ENCODE data around the gene C4BPB. TPM values are rescaled to one million over a fixed set of nuclear protein-coding genes. Genes with fewer than 3 reads are reported as not detected.

The C4BPB gene
- total and polyA plus RNA-seq, 2 of the 8 experiments (the other 6 are each of a cell fraction or from before 2014, with no cell fraction given) = not detected

DNA sequence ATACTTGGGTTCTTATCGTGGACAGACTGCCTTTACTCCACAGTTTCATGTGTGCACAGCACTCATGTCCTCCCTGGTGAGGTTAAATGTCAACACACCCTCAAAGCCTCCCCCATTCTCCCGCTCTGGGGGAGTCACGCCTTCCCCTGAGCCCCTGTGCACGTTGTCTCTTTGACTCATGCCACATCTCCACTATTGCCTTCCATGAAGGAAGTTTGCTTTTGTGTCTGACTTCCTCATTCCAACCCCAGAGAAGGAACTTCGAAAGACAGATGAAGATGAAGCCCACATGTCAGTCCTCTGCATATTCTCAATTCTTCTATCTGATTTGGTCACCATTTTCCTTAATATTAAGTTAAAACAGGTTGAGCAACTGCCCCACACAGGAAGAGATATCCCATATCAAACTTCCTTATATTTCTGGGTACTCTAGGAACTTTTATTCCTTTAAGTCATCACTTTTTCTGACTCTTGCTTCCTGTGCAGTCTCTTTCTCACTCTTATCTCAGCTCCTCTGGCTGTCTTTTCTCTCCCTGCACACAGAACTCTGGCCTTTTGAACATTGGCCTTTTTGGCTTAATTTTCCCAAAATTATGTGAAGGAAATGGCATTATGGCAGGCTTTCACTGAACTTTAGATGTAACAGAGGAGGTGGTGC lies 56.9 kb downstream of the C4BPB start:
- no peaks in the 10 kb centered on the region for H4K20me1 ChIP-seq (replicated peaks in 1 of 2; ENCODE audit: control insufficient read depth in 1 of 2, insufficient read depth in 2 of 2, low read length in 2 of 2)
- no peaks in the 10 kb centered on the region for H3K79me2 ChIP-seq (ENCODE audit: control insufficient read depth in 1 of 2, insufficient read depth in 2 of 2, low read length in 2 of 2)
- H2BK120ac ChIP-seq (replicated peaks; ENCODE audit: low read depth, low read length) = no peak overlapping the region
- H2BK12ac ChIP-seq (ENCODE audit: low read depth, low read length) = no peak overlapping the region
- H3K4me2 ChIP-seq (ENCODE audit: insufficient read depth in 1 of 2, low read depth in 2 of 2, low read length in 2 of 2) = no peak overlapping the region
- H3K36me3 ChIP-seq (ENCODE audit: control insufficient read depth in 2 of 4, insufficient read depth in 4 of 4, low read length in 3 of 4) = no peaks in the 10 kb centered on the region
- H4K91ac ChIP-seq (replicated peaks; ENCODE audit: insufficient read length, low read length) = no peak overlapping the region
- no peaks in the 10 kb centered on the region for H3K4me1 ChIP-seq (replicated peaks in 1 of 4; ENCODE audit: control insufficient read depth in 3 of 4, insufficient read depth in 4 of 4, low read length in 3 of 4)
- ChIA-PET CTCF (ENCODE audit: partially characterized antibody) (no interaction called here), POLR2A (ENCODE audit: partially characterized antibody) (no interaction called here)
- H3K18ac ChIP-seq (ENCODE audit: extremely low read depth, low read length) = no peak overlapping the region
- H3K4me3 ChIP-seq (ENCODE audit: extremely low read depth in 1 of 4, insufficient read depth in 2 of 4, low read depth in 3 of 4, low read length in 4 of 4) = no peak overlapping the region
- no peak overlapping the region for H2BK5ac ChIP-seq (ENCODE audit: low read depth, low read length)
- H3K9ac ChIP-seq (replicated peaks in 1 of 4; ENCODE audit: extremely low read depth in 1 of 4, low read depth in 3 of 4, low read length in 3 of 4) = no peak overlapping the region
- H3K4ac ChIP-seq (replicated peaks; ENCODE audit: insufficient read length, low read depth, low read length) = no peak overlapping the region
- no peak overlapping the region for H2AFZ ChIP-seq (ENCODE audit: low read length)
- no peak overlapping the region for H2BK15ac ChIP-seq (ENCODE audit: low read length)
- no peaks in the 10 kb centered on the region for H3K79me1 ChIP-seq (ENCODE audit: low read depth, low read length)
- no peak overlapping the region for H4K8ac ChIP-seq (ENCODE audit: extremely low read depth, insufficient read depth, low read length)
- WGBS, 2 experiments (ENCODE audit: extremely low coverage in 1 of 2, insufficient coverage in 1 of 2, insufficient read length in 1 of 2, insufficient replicate concordance in 2 of 2, low coverage in 1 of 2, low lambda C conversion rate in 2 of 2, missing lambda C conversion rate in 1 of 2) = 87% methylated on average over 5 of the region's 5 CpGs; no CpG with 5 or more reads in 1 of the 2 experiments
- no peaks in the 10 kb centered on the region; the same call in 1 of the 2 replicates for H3K23me2 ChIP-seq (ENCODE audit: low read depth, low read length)
- no peaks in the 10 kb centered on the region for H3K9me3 ChIP-seq (ENCODE audit: insufficient read depth in 2 of 2, low read depth in 1 of 2, low read length in 1 of 2)
- no peak overlapping the region for H3K27ac ChIP-seq (ENCODE audit: low read depth, low read length)
- no peak overlapping the region for H3K23ac ChIP-seq (ENCODE audit: insufficient read length)
- no peak overlapping the region for H4K5ac ChIP-seq (ENCODE audit: insufficient read length, low read depth, low read length)
- DNase-seq (ENCODE audit: low read depth in 1 of 2, low spot score in 2 of 2) = no peak
- H3K56ac ChIP-seq (replicated peaks; ENCODE audit: insufficient read length, low read depth, low read length) = no peak overlapping the region
- H2AK5ac ChIP-seq (ENCODE audit: low read depth, low read length) = no peak overlapping the region
- peaks cover 0 to 1% (median 0%) of the 10 kb centered on the region in 4 experiments; a peak in 1 of 7 replicates for H3K27me3 ChIP-seq (replicated peaks in 1 of 4; ENCODE audit: control insufficient read depth in 3 of 4, extremely low read depth in 1 of 4, insufficient read depth in 3 of 4, low read length in 3 of 4)
- no peak for FAIRE-seq
- no peak overlapping the region for H2BK20ac ChIP-seq (ENCODE audit: low read length)
- H3K14ac ChIP-seq (ENCODE audit: insufficient read length) = no peak overlapping the region
- TF ChIP-seq ZNF274 (IDR thresholded peaks at IDR 0.05; ENCODE audit: borderline replicate concordance, extremely low read depth, low read length) (no peak), HDAC6 (IDR thresholded peaks at IDR 0.05; ENCODE audit: low read depth, low read length) (no peak), PHF8 (conservative IDR thresholded peaks at IDR 0.05; ENCODE audit: low read depth, low read length) (no peak), BACH1 (IDR thresholded peaks at IDR 0.05; ENCODE audit: low read length) (no peak)

Data from H1 (cell line).